Stimulated activated CD8-positive, alpha-beta memory T cell treated with anti-CD3 and anti-CD28 coated beads, Interleukin-4, amount 100 ng/mL, for 1 hour (primary cell): ENCODE data around the gene CCL19.
"Not testable (repeated sequence)": the region's sequence is repeated elsewhere in the genome, so short reads cannot be mapped to it uniquely, and the experiment has no call there.

ENCODE experiments used
- DNase-seq, 2 donors: peaks; one replicate each; pipeline ENCODE4 v3.0.0-alpha.2; 2020; ENCODE audit warnings: low read depth in 2 of 2, low spot score in 1 of 2

The CCL19 gene

DNA sequence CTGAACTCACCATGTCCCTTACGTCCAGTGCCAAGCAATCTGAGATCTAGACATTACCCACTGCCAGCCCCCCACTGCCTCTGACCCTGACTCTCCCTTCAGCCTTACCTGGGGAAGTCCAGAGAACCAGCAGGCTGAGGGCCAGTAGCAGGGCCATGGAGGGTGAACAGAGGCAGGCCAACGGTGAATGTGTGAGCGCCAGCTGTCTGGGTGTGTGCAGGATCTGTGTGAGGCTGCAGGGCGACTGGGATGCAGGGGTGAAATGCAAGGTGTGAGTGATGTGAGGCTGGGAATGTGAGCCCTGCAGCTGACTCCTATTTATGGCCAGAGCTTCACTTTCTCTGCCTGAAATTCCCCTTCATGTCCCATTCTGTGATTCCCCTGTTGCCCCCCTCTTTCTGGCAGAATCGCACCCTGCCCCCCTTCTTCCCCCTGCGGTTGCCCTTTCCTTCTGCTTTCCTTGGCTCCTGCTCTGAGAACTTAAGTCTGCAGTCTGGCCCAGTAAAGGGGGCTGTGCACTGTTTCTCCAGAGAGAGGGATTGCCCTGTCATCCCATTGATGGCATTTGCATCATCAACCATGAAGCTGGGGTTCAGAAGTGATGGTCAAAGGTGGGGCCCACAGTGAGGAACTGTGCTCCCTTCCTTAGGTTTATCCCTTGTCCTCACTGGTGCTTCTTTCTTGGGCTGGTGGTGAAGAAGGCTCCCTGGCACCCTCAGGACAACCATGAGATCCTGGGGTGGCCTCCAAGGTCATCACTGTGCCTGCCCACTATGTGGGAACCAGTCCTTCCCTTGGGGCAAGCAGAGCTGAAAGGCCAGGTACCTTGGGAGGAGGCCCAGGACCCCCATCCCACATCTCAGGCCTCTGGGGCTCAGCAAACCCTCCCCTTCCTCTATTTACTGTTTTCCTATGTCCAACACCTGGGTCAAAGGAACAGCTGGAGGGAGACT is at the start of gene CCL19:
CCL19 (minus strand) TSS at position 294 of the 953 bp plus-strand sequence; CDS start at position 157, 137 bp downstream.
- no peak for DNase-seq

DNA sequence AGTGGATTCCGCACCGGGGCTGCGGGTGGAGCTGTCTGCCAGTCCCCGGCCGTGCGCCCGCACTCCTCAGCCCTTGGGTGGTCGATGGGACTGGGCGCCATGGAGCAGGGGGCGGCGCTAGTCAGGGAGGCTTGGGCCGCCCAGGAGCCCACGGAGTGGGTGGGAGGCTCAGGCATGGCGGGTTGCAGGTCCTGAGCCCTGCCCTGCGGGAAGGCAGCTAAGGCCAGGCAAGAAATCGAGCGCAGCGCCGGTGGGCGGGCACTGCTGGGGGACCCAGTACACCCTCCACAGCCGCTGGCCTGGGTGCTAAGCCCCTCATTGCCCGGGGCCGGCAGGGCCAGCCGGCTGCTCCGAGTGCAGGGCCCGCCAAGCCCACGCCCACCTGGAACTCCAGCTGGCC is 49.1 kb upstream of the CCL19 start:
- DNase-seq: not testable (repeated sequence)

DNA sequence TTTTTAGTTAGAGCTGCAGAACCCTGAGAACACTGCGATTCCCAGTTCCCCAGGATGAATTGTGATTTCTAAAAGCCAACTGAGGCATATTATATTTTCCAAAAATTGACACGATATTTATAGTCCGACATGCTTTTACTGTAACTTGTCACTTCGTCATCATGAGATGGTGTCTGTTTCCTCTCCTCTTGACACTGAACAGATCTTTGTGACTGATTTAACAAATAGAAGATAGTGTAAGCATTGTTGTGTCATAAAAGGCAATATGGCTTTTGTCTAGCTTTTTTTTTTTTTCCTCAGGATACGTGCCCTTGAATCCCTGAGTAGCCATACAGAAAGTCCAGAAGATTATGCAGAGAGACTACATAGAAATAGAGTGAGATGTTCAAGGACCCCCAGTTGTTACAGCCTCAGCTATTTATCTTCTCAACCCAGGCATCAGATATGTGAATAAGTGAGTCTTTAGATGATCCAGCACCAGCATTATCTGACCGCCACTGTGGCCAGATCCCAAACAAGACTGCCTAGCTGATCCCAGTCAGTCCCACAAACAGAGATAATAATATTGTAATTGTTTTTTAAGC is 46.7 kb upstream of the CCL19 start:
- DNase-seq: no peak

DNA sequence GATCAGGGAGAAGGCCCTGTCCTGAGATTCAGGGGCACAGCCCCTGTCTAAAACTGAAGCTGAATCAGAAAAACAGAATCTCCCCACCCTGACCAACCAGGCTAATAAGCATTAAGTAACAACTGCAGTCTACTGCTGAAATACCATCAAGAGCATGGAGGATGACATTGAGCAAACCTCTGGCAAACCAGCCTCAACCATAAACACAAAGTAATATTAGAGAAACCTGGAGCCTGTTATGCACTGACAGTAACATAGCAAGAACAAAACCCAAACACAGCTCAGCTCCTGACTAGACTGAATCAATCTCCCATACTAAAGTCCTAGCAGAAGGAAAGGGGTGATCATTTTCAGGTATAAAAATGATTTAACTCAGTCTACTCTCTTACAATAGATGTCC is 43.6 kb upstream of the CCL19 start:
- no peak for DNase-seq

DNA sequence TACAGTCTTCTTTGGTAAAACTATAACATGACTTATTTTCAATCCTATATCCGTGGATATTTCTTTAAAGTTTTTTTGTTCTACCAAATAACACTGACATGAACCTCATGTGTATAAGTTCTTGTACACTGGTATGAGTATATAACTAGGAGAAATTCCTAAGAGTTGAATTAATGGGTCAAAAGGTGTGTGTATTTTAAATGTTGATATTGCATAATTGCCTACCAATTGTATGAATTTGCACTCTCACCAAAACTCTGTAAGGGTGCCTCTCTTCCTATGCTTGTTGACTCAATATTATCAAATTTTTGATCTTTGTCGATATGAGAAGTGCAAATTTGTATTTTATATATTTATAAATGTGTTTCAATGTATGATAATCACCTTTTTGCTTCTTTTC is 41.8 kb upstream of the CCL19 start:
- no peak for DNase-seq

DNA sequence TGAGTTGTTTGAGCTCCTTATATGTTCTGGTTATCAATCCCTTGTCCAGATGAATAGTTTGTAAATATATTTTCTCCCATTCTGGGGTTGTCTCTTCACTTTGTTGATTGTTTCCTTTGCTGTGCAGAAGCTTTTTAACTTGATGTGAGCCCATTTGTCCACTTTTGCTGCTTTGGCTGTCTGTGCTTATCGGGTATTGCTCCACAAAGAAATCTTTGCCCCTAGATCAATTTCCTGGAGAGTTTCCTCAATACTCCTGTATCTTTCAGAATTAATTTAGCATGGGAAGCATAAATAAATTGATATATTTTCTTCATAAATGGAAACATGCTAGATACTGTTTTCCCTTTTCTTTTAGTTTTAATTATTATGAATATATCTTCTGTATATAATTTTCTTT is 41.4 kb upstream of the CCL19 start:
- no peak for DNase-seq

DNA sequence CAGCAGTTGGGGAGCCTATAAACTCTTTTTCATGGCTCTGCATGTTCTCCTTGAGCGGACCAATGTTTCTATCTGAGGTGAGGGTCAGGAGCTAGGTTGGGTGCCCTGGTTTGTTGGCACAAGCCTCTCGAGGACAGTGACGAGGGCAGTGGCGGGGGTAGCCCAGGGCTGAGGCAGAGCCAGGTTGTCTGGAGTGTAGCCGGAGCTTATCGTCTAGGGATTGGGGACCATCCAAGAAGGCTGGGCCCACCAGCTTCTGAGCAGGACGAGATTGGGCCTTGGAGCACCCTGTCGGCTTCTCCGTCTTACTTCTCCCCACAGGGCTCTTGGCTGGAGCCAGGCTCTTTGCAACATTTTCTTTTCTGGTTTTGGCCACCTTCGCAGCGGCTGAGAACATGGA is 32.1 kb upstream of the CCL19 start:
- DNase-seq: no peak

DNA sequence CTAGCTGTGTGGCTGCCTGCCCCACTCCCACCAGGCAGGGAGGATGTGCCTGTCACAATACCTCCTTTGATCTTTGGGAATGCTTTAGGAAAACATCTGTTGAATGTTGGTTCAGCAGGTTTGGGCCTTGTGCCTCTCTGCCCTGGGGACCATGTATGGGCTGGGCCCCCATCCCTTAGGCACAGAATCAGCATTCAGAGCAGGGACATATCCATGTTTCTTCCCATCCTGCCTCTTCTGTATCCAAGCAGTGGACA is 28.6 kb upstream of the CCL19 start:
- DNase-seq: not testable (repeated sequence)

DNA sequence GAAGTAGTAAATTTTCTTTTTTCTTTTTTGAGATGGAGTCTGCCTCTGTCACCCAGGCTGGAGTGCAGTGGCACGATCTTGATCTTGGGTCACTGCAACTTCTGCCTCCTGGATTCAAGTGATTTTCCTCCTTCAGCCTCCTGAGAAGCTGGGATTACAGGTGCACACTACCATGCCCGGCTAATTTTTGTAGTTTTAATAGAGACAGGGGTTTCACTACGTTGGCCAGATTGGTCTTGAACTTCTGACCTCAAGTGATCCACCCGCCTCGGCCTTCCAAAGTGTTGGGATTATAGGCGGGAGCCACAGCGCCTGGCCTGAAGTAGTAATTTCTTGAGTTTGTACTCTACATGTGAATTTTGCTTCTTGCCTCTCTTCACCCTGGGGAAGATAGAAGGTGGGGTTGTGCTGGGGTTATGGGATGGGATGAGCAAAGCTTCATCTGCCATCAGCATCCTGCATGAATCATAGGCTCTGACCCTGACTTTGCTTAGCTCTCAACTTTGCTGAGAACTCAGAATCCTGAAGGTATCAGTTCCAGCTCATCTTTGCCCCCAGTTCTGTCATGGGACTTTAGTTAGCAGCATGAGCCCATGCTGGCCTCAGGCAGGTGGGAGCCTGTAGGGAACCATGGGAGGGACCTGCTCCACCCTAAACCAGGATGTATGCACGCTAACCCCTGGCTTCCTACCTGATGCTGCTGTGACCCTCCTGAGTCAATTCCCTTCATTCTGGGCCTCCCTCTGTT is 28.1 kb upstream of the CCL19 start:
- DNase-seq: no peak

DNA sequence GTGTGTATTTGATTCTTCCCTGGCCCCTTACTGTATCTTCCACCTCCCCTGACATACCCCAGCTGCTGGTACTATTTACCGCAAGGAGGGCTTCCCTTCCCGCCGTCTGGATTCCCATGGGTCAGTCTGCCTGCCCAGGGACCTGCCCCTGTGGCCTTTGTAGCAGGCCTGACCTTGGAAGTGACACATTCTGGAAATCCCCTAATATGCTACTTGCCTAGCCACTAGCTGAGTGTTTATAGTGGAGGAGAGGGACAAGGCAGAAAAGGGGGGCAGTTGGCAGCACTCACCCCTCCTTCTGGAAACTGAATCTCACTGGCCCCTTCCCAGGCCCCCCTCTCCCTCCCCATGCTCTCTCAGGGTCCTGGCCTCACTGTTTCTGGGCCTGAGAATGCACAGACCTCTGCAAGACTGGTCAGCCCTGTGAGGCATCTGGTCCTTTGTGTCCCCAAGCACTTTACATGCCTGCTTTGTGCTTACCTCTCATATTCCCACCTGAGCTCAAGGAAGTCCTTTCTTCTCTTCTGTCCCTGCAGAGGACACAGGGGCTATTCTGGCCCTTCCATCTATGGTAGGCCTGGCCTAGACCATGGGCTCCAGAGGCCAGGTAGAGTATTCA is 27.0 kb upstream of the CCL19 start:
- DNase-seq: no peak

DNA sequence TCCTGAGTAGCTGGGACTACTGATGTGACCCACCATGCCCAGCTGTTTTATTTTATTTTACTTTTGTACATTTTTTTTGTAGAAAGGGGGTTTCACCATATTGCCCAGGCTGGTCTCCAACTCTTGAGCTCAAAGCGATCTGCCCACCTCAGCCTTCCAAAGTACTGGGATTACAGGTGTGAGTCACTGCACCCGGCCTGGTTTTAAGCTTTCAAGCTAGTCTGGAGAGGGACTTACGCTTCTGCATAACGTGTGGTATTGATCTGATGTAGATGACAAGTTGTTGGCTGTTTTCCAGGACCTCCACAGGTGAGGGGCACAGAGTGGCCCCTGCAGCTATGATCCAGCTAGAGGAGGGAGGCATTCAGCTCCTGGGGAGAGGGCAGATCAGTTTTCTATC is 25.6 kb upstream of the CCL19 start:
- no peak for DNase-seq

DNA sequence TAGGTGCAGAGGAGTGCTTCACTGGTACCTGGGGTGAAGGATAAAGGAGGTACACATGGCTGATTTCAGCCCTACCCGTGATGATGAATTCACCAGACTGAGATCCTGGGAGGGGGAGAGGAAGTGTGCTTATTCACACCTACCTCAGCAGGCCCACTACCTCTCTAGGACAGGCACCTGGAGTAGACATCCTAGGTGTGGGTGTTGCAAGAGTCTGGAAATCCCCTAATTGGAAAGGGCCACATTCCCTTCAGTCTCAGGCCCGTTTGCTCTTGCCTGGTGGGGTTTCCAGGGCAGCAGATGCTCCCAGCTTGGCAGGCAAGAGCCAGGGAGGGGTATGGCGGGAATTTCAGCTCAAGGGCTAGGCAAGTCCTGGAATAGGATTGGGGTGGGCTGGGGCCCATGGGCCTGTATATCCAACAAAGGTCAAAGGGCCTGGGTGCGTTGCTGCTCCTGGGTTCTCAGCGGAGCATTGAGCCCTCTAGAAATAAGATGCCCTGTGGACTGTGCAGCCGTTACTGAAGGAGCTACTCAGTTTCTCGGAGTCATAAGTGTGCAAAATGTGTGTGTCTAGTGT is 24.7 kb upstream of the CCL19 start:
- no peak for DNase-seq

DNA sequence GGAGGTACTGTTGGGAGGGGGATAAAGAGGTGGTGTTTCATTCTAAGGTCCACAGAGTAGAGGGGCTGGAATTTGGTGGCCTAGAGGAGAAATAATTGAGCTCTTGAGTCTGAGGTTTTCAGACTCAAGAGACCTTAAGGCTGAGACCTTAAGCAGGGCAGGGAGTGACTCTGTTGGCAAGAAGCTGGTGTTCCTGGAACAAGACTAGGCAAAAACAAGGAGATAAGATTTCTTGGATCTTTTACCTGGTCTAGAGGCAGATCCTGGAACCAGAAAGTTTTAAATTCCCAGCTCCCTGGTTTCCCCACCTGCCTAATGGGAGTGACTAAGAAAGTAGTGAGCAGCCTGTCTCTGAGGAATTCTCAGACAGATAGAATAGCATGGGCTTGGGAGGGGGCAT is 22.9 kb upstream of the CCL19 start:
- no peak for DNase-seq

DNA sequence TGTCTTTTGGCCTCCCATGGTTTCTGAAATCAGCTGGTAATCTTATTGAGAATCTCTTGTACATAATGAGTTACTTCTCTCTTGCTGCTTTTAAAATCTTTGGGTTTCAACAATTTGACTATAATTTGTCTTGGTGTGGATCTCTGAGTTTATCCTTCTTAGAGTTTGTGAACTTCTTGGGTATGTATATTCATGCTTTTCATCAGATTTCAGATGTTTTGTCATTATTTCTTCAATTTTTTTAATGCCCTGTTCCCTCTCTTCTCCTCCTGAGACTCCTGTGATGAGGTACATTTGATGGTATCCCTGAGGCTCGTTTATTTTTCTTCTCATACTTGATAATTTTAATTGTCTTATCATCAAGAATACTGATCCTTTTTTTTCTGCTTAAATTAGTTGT is 21.1 kb upstream of the CCL19 start:
- DNase-seq: no peak

DNA sequence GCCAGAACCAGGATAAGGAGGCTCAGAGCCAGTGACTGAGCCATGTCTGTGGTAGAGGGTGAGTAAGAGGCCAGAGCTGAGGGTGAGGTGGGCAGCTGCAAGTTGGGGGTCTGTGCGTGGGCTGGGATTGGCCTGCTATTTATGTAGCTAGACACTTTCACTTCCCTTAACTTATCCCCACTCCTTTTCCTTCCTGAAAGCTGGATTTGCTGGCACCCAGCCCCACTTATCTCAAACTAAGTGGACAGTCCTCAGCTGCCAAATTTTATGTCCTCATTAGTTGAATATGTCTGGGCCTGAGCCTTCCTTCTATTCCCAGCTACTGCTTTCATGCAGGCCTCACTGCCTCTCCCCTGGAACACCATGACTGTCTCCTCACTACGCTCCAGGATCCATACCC is 18.9 kb upstream of the CCL19 start, which contains the start of gene CCL21:
CCL21 (minus strand) TSS at position 114 of the 400 bp plus-strand sequence; CDS start at position 44, 70 bp downstream.
- no peak for DNase-seq

DNA sequence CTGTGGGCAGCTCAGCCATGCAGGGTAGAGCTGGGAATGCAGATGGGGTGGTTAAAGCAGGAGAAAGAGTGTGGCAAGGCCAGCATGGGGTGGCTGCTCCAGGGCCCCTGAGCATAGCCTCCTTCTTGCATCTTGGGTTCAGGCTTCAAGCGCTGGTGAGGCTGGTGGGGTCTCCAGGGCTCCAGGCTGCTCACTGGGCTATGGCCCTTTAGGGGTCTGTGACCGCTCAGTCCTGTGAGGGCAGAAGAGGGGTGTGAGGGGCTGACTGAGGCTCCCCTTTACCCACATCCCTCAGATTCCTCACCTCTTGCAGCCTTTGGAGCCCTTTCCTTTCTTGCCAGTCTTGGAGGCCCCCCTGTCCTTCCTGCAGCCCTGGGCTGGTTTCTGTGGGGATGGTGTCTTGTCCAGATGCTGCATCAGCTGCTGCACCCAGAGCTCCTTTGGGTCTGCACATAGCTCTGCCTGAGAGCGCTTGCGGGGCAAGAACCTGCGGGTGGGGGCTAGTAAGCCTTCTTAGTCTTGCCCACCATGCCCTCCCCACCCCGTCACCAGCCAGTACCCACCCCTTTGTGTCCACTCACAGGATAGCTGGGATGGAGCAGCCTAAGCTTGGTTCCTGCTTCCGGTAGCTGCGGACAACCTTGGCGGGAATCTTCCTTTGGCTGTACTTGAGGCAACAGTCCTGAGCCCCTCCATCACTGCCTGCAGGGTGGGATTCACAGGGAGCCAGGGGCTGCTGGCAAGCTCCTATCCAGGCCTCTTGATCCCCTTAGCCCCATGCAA is 18.3 kb upstream of the CCL19 start:
- no peak for DNase-seq

DNA sequence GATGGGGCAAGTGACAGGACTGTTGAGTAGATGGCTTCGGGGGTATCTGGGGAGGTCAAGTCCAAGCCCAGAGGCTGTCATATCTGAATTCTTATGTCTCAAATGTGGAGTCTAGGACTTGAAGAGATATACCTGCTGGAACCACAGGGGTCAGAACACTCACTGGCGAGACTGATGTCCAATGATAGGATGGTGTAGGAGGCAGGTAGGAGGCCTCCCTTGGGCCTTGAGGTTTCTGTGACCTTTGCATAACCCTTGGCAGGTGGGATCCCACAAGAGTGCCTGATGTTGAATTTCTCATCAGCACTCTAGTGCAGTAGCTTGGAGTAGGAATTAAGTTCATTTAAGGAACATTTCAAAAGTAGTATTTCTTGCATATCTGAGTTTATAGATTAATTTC is 16.1 kb upstream of the CCL19 start:
- DNase-seq: no peak

DNA sequence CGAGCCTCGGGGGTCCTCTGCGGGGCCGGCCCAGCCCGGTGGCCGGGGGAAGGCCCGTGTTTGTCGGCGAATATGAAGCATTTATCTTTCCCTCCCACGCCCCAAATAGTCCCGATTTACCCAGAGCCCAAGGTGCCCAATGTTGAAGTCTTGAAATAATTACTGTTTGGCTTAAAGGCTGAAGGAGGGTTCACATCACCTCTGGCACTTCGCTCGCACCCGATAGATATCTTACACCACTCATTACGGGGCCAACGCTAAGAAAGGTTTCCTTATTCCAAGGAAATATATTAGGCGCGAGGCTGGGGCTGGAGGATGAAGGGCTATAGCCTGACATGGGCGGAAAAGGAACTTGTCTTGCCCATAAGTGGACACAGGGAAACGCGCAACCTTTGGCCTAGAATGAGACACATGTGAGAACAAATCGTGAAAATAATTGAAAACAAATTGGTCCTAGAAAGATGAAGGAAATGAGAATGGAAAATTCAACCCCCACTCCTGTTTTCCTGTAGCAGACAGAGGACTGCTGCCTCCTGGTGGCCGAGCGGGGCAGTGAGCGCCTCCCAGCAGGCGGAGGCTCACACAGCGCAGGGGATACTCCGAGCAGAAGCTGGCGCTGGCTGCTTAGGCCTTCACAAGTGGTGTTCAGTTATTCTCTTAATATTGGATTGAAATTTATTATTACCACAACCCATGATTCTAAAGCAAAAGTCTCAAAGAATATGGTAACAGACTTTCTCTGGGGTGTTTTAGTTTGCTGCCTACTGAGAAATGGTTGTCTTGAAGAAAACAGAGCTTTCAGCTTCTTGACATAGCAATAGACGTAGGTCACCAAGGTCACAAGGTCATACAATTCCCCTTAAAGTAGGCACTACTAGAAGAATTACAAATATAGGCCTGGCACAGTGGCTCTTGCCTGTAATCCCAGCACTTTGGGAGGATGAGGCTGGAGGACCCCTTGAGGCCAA is 11.0 kb upstream of the CCL19 start:
- DNase-seq: peak; percentile 59 to 72

DNA sequence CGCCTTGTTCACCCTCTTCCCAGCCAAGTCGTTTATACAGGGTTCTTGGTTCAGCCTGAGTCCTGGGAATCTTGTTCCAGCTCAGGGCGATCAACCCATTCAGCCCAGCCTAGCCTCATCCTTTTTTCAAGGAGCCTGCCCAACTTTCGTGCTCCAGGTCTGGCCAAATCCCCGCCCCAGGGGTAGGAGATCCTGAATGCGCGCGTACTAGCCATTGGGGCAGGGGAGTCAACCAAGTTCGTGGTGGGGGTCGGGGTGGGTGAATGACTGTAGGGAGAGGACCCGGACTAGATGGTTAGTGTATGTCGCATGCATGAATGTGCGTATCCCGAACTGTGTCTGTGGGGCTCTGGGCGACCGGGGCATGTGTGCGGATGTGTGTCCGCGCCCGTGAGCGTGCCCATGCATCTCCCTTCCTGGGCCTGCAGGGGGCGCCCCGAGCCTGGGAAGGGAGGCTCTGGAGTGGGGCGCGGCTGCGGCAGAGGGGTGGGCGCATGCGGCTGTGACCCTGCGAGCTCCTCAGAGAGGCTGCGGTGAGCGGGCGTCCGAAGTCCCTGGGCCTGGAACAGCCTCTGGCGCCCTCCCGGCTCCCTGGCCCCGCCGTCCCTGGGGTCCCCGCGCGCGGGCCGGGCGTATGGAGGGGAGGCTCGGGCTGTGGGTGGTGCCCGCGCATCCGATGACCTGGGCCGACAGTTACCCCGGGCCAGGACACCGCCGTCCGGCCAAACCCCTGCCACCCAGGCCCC is 10.1 kb upstream of the CCL19 start:
- peak; percentile 37 to 41 for DNase-seq
